Upper lobe of right lung (tissue), 1 donor: ENCODE results near the gene ITGA6. TPM values are rescaled to one million over a fixed set of nuclear protein-coding genes. Genes with fewer than 3 reads are reported as not detected.
"Not testable (repeated sequence)": the region's sequence is repeated elsewhere in the genome, so short reads cannot be mapped to it uniquely, and the experiment has no call there.

ENCODE experiments used
- ATAC-seq: fragments of 200-7000 bp; cut with Tn5 transposase; one replicate; pipeline ENCODE4 v1.9.1; 2020; ENCODE audit warnings: mild to moderate bottlenecking, moderate library complexity
- DNase-seq: peaks from one replicate; pipeline ENCODE4 v3.0.0-alpha.2; 2020
- H3K27ac ChIP-seq: fragments of 200-600 bp; one replicate; pipeline ENCODE4 v1.8.0; 2022
- H3K27me3 ChIP-seq: fragments of 200-600 bp; one replicate; pipeline ENCODE4 v1.8.0; 2022; ENCODE audit warnings: mild to moderate bottlenecking
- H3K36me3 ChIP-seq: fragments of 200-600 bp; one replicate; pipeline ENCODE4 v1.8.0; 2022
- H3K4me1 ChIP-seq: fragments of 200-600 bp; one replicate; pipeline ENCODE4 v1.8.0; 2022
- H3K4me3 ChIP-seq: fragments of 200-600 bp; one replicate; pipeline ENCODE4 v1.8.0; 2022; ENCODE audit warnings: mild to moderate bottlenecking
- H3K9me3 ChIP-seq: fragments of 200-600 bp; one replicate; pipeline ENCODE4 v1.8.0; 2022
- CTCF ChIP-seq: fragments of 200-600 bp; IDR thresholded peaks from one replicate; pipeline ENCODE4 v1.8.0; 2022; ENCODE audit warnings: antibody characterized with exemption
- intact Hi-C: fragments of 100-400 bp; cut with DNase I; formaldehyde crosslinking; loops from one replicate; pipeline ENCODE4 v1.11.0; 2022
- total RNA-seq: library from RNA; stranded (reverse); fragmentation: NEBNext Ultra II Directional; extraction: Animal tissue kit (Norgen Biotek cat#: 25700); gene quantifications from one replicate; pipeline ENCODE4 v1.2.1, GENCODE V29; 2021
- donor health status: DM: no; HTN: yes; CAD: no; lungs with severe emphysema.

The ITGA6 gene
- total RNA-seq, 1 donor from 2014 or later = 73.0 TPM

GRCh38 chr2:172535119-172535518 lies 107.7 kb downstream of the ITGA6 start:
- intact Hi-C loops = no loop called here
- Histone ChIP-seq H3K4me3 (no peak overlapping the region), H3K9me3 (no peaks in the 10 kb centered on the region), H3K27me3 (no peaks in the 10 kb centered on the region), H3K36me3 (no peaks in the 10 kb centered on the region), H3K4me1 (no peaks in the 10 kb centered on the region), H3K27ac (no peak overlapping the region)
- no peak for TF ChIP-seq CTCF
- DNase-seq (no peak), ATAC-seq (no peak)

- H3K9me3 ChIP-seq, H3K4me3 ChIP-seq, DNase-seq, H3K27me3 ChIP-seq, H3K27ac ChIP-seq, H3K4me1 ChIP-seq, H3K36me3 ChIP-seq, intact Hi-C loops, ATAC-seq: not testable (repeated sequence)
Measured at GRCh38 chr2:172537851-172538250, 110.5 kb downstream of the ITGA6 start.

- TF ChIP-seq CTCF = no peak
- Histone ChIP-seq H3K4me1 (no peaks in the 10 kb centered on the region), H3K36me3 (no peaks in the 10 kb centered on the region), H3K27me3 (no peaks in the 10 kb centered on the region), H3K9me3 (no peaks in the 10 kb centered on the region), H3K4me3 (no peak overlapping the region), H3K27ac (no peak overlapping the region)
- DNase-seq = no peak
- no peak for ATAC-seq
- intact Hi-C loops = no loop called here
Measured at GRCh38 chr2:172539767-172540166, 112.4 kb downstream of the ITGA6 start.

DNA sequence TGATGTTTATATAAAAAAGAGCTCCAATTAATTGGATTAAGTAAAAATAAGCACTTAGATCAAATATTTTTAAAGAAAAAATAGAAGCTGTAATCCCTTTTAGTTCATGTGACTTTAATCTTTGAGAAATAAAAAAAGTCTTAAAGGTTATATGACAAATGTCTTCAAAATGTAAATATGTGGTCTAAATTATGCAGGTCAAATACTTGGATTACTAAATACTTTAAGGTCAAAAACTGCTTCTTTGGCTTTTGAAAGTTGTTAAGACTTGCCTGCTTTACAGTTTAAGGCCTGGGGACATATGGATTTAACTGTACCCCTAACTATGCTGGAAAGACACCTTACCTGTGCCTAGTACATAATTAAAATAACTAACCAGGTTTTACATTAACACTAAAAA lies 113.0 kb downstream of the ITGA6 start:
- ATAC-seq (no peak), DNase-seq (no peak)
- Histone ChIP-seq H3K36me3 (no peaks in the 10 kb centered on the region), H3K27ac (no peak overlapping the region), H3K9me3 (no peaks in the 10 kb centered on the region), H3K27me3 (no peaks in the 10 kb centered on the region), H3K4me1 (no peaks in the 10 kb centered on the region), H3K4me3 (no peak overlapping the region)
- intact Hi-C loops = no loop called here
- no peak for TF ChIP-seq CTCF

- intact Hi-C loops = no loop called here
Measured at GRCh38 chr2:172545408-172546075, 118.2 kb downstream of the ITGA6 start.

DNA sequence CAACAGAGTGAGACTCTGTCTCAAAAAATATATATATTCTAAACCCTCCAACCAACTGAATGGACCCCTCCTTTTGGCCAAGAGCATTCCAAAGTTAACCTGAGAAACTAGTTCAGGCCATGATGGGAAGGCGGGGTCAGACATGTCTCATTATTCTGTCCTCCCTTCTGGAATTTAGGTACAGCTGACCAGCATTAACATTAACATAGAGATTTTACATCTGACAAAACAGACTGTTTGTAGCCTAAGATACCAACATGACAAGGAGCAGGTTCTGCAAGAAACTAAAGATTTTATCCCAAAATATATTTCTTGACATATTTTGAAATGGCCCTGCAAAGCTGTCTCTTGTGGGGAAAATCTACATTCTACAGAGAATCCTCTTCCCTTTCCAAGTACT lies 121.7 kb downstream of the ITGA6 start:
- no peak overlapping the region for H3K27ac ChIP-seq
- TF ChIP-seq CTCF = no peak
- DNase-seq = no peak
- intact Hi-C loops = no loop called here
- no peaks in the 10 kb centered on the region for H3K27me3 ChIP-seq
- no peaks in the 10 kb centered on the region for H3K36me3 ChIP-seq
- ATAC-seq = no peak
- H3K9me3 ChIP-seq = no peaks in the 10 kb centered on the region
- H3K4me1 ChIP-seq = no peaks in the 10 kb centered on the region
- H3K4me3 ChIP-seq = no peak overlapping the region

More at GRCh38 chr2:172545408-172546075, 118.2 kb downstream of the ITGA6 start:
- no peak overlapping the region for H3K27ac ChIP-seq
- no peak overlapping the region for H3K4me3 ChIP-seq
- no peak for DNase-seq
- H3K27me3 ChIP-seq = no peaks in the 10 kb centered on the region
- ATAC-seq = no peak
- no peaks in the 10 kb centered on the region for H3K9me3 ChIP-seq
- no peaks in the 10 kb centered on the region for H3K4me1 ChIP-seq
- no peak for TF ChIP-seq CTCF
- no peaks in the 10 kb centered on the region for H3K36me3 ChIP-seq

DNA sequence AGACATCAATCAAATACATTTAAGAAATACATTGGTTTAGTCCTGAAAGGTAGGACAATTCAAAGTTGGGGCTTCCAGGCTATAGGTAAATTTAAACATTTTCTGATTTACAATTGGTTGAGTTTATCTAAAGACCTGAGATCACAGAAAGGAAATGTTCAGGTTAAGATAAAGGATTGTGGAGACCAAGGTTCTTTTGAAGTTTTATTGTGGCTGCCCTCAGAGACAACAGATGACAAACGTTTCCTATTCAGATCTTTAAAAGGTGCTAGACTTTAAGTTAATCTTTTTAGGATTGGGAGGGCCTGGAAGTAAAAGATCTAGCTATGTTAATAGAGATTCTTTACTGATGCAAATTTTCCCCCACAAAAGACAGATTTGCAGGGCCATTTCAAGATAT lies 122.4 kb downstream of the ITGA6 start:
- intact Hi-C loops, DNase-seq, H3K36me3 ChIP-seq, H3K4me1 ChIP-seq, H3K9me3 ChIP-seq, H3K4me3 ChIP-seq, ATAC-seq, H3K27me3 ChIP-seq, H3K27ac ChIP-seq: not testable (repeated sequence)
